H1 (cell line): Measurements from ENCODE around the gene A3GALT2. TPM values are rescaled to one million over a fixed set of nuclear protein-coding genes. Genes with fewer than 3 reads are reported as not detected.

ENCODE experiments used
- BCL11A ChIP-seq, 2 experiments: IDR thresholded peaks; one replicate each; pipeline ENCODE4 v1.6.1; 2011; ENCODE audit warnings: low read depth in 2 of 2, low read length in 2 of 2, mild to moderate bottlenecking in 2 of 2
- CHD2 ChIP-seq: IDR thresholded peaks from 2 replicates; pipeline ENCODE4 v1.6.1; 2012; ENCODE audit warnings: low read length, improper control_type of control experiment
- CREB1 ChIP-seq: IDR thresholded peaks from 2 replicates; pipeline ENCODE4 v1.6.1; 2012; ENCODE audit warnings: inconsistent platforms
- EP300 ChIP-seq, 2 experiments: IDR thresholded peaks; 1 replicate in 1 of 2; 2 replicates in 1 of 2; pipeline ENCODE4 v1.6.1; 2011 to 2012; ENCODE audit warnings: low read depth in 2 of 2, low read length in 2 of 2, mild to moderate bottlenecking in 2 of 2, borderline replicate concordance in 1 of 2, inconsistent platforms in 1 of 2, moderate library complexity in 1 of 2
- MAFK ChIP-seq: IDR thresholded peaks from 2 replicates; pipeline ENCODE4 v1.6.1; 2012; ENCODE audit warnings: low read depth, mild to moderate bottlenecking, improper control_type of control experiment, low read length
- MAX ChIP-seq: IDR thresholded peaks from 2 replicates; pipeline ENCODE4 v1.6.1; 2012; ENCODE audit warnings: inconsistent platforms
- PHF8 ChIP-seq: fragments of 200-600 bp; sonication (generic); conservative IDR thresholded peaks from 2 replicates; pipeline ENCODE4 v1.7.1; 2012; ENCODE audit warnings: low read depth, mild to moderate bottlenecking, inconsistent platforms, low read length, moderate library complexity
- SP2 ChIP-seq: IDR thresholded peaks from 2 replicates; pipeline ENCODE4 v1.6.1; 2012; ENCODE audit warnings: mild to moderate bottlenecking, low read length, inconsistent platforms
- TAF7 ChIP-seq: optimal IDR thresholded peaks from 2 replicates; pipeline ENCODE3; 2011; ENCODE audit warnings: low read depth, mild to moderate bottlenecking, inconsistent platforms, low read length, moderate library complexity, borderline replicate concordance
- polyA plus RNA-seq, 7 experiments: library from polyadenylated mRNA; depleted of rRNA in 3 of 7; stranded (reverse) in 5 of 7; unstranded in 2 of 7; fragments of >200 nt in 5 of 7; fragments of 200-250 nt in 2 of 7; gene quantifications; 1 replicate in 5 of 7; 2 replicates in 1 of 7; 4 replicates in 1 of 7; pipeline versions ENCODE4 v1.2.1 to v1.2.3, GENCODE V29; 2011 to 2013; ENCODE audit warnings: missing spikeins in 2 of 7, mixed read lengths in 2 of 7
- total RNA-seq: library from RNA; stranded (reverse); fragmentation: NEBNext Ultra II Directional; extraction: Animal tissue kit (Norgen Biotek cat#: 25700); gene quantifications from 2 replicates; pipeline ENCODE4 v1.2.1, GENCODE V29; 2021

A3GALT2 gene
- total and polyA plus RNA-seq, 2 of the 8 experiments (the other 6 are each of a cell fraction or from before 2014, with no cell fraction given): not detected

GRCh38 chr1:33344896-33345560, 24.1 kb upstream of the A3GALT2 start (continued):
- TF ChIP-seq EP300 (IDR thresholded peaks at IDR 0.05; ENCODE audit: borderline replicate concordance in 1 of 2, low read depth in 2 of 2, low read length in 2 of 2) (no peak), CREB1 (no peak), PHF8 (no peak), MAX (no peak), SP2 (no peak), TAF7 (no peak), MAFK (no peak), CHD2 (no peak), BCL11A (IDR thresholded peaks at IDR 0.05; ENCODE audit: low read depth in 2 of 2, low read length in 2 of 2) (no peak)
